SU-DHL-6 (cell line): ENCODE data around the gene OSBPL9.

ENCODE experiments used
- H2AFZ ChIP-seq: fragments of 200-600 bp; sonication (generic); 2 replicates; pipeline ENCODE4 v1.6.1; 2014; ENCODE audit warnings: low read depth, mild to moderate bottlenecking, moderate library complexity, mixed read lengths, antibody characterized with exemption, low read length; ENCODE audit not compliant: severe bottlenecking
- H3F3A ChIP-seq: fragments of 200-600 bp; shearing (Covaris generic); 2 replicates; pipeline ENCODE4 v1.6.0; 2016; ENCODE audit warnings: antibody characterized with exemption, mild to moderate bottlenecking; ENCODE audit not compliant: insufficient read depth
- H3K27ac ChIP-seq: fragments of 200-600 bp; sonication (generic); 2 replicates; pipeline ENCODE4 v1.5.1; 2016; ENCODE audit warnings: low read depth, mild to moderate bottlenecking, low read length, moderate library complexity, mixed read lengths
- H3K27me3 ChIP-seq: fragments of 200-600 bp; sonication (generic), shearing (Covaris generic); 2 replicates; pipeline ENCODE4 v1.6.0; 2014; ENCODE audit warnings: mild to moderate bottlenecking, low read length
- H3K36me3 ChIP-seq: fragments of 200-600 bp; sonication (generic); 2 replicates; pipeline ENCODE4 v1.6.1; 2014; ENCODE audit warnings: mild to moderate bottlenecking, low read length, mixed read lengths
- H3K4me2 ChIP-seq: fragments of 300-600, 200-600 bp; shearing (Covaris generic), sonication (generic); 2 replicates; pipeline ENCODE4 v1.6.0; 2014; ENCODE audit warnings: low read length, low read depth, mild to moderate bottlenecking; ENCODE audit not compliant: poor library complexity, severe bottlenecking
- H3K4me3 ChIP-seq: fragments of 200-600 bp; sonication (generic); 2 replicates; pipeline ENCODE4 v1.5.1; 2014; ENCODE audit warnings: antibody characterized with exemption, low read length, mild to moderate bottlenecking, mixed read lengths; ENCODE audit not compliant: insufficient read depth, poor library complexity, severe bottlenecking
- H3K79me2 ChIP-seq: fragments of 200-600 bp; sonication (generic); 2 replicates; pipeline ENCODE4 v1.6.1; 2014; ENCODE audit warnings: mild to moderate bottlenecking, low read length, moderate library complexity; ENCODE audit not compliant: insufficient read depth
- H3K9ac ChIP-seq: fragments of 200-600 bp; sonication (generic); 2 replicates; pipeline ENCODE4 v1.7.0; 2014; ENCODE audit warnings: mild to moderate bottlenecking, low read length
- H3K9me2 ChIP-seq: fragments of 200-600 bp; sonication (generic); replicated peaks from 2 replicates; pipeline ENCODE4 v1.6.1; 2014; ENCODE audit warnings: low read length; ENCODE audit not compliant: insufficient read depth
- H3K9me3 ChIP-seq: fragments of 200-600 bp; sonication (generic); 2 replicates; pipeline ENCODE4 v1.6.1; 2014; ENCODE audit warnings: low read length, mixed read lengths; ENCODE audit not compliant: insufficient read depth
- H4K20me1 ChIP-seq: fragments of 200-600 bp; sonication (generic); 2 replicates; pipeline ENCODE4 v1.6.1; 2014; ENCODE audit warnings: low read depth, mild to moderate bottlenecking, antibody characterized with exemption, low read length, moderate library complexity, mixed read lengths
- CTCF ChIP-seq: fragments of 200-600 bp; sonication (generic); IDR thresholded peaks from one replicate; pipeline ENCODE4 v1.5.1; 2017; ENCODE audit warnings: antibody characterized with exemption, mild to moderate bottlenecking, low read length, moderate library complexity; ENCODE audit not compliant: insufficient read depth, poor library complexity, severe bottlenecking
- EZH2phosphoT487 ChIP-seq: fragments of 200-600 bp; sonication (generic), shearing (Covaris generic); conservative IDR thresholded peaks from 2 replicates; pipeline ENCODE4 v1.6.1; 2018; ENCODE audit warnings: mild to moderate bottlenecking, antibody characterized with exemption, low read length, moderate library complexity, mixed read lengths

The OSBPL9 gene

GRCh38 chr1:51663721-51664120 is 46.8 kb downstream of the OSBPL9 start:
- H3K79me2 ChIP-seq: no peaks in the 10 kb centered on the region
- H3F3A ChIP-seq: no peaks in the 10 kb centered on the region
- H3K4me2 ChIP-seq: no peak overlapping the region
- H3K4me3 ChIP-seq: no peak overlapping the region
- no peaks in the 10 kb centered on the region for H3K36me3 ChIP-seq
- no peaks in the 10 kb centered on the region for H3K27me3 ChIP-seq
- no peak overlapping the region for H3K27ac ChIP-seq
- no peaks in the 10 kb centered on the region for H3K9me2 ChIP-seq
- TF ChIP-seq EZH2phosphoT487: no peak
- TF ChIP-seq CTCF: no peak
- H4K20me1 ChIP-seq: no peaks in the 10 kb centered on the region
- no peak overlapping the region for H2AFZ ChIP-seq
- H3K9me3 ChIP-seq: no peaks in the 10 kb centered on the region
- H3K9ac ChIP-seq: no peak overlapping the region

GRCh38 chr1:51664421-51665240 is 47.7 kb downstream of the OSBPL9 start:
- Histone ChIP-seq H3K9me2 (no peaks in the 10 kb centered on the region), H3K79me2 (no peaks in the 10 kb centered on the region), H3K36me3 (no peaks in the 10 kb centered on the region), H3K27me3 (no peaks in the 10 kb centered on the region), H3K4me3 (no peak overlapping the region), H3K27ac (no peak overlapping the region), H2AFZ (no peak overlapping the region), H4K20me1 (no peaks in the 10 kb centered on the region), H3K4me2 (no peak overlapping the region), H3K9me3 (no peaks in the 10 kb centered on the region), H3K9ac (no peak overlapping the region), H3F3A (no peaks in the 10 kb centered on the region)
- TF ChIP-seq CTCF: no peak
- TF ChIP-seq EZH2phosphoT487: no peak

GRCh38 chr1:51666478-51666877 is 49.6 kb downstream of the OSBPL9 start:
- H3F3A ChIP-seq: no peaks in the 10 kb centered on the region
- H3K9me2 ChIP-seq: no peaks in the 10 kb centered on the region
- H3K27me3 ChIP-seq: no peaks in the 10 kb centered on the region
- no peaks in the 10 kb centered on the region for H3K36me3 ChIP-seq
- no peaks in the 10 kb centered on the region for H3K79me2 ChIP-seq
- no peaks in the 10 kb centered on the region for H4K20me1 ChIP-seq
- TF ChIP-seq CTCF: no peak
- no peak for TF ChIP-seq EZH2phosphoT487
- no peaks in the 10 kb centered on the region for H3K9me3 ChIP-seq
- no peak overlapping the region for H3K27ac ChIP-seq
- H3K4me3 ChIP-seq: no peak overlapping the region
- no peak overlapping the region for H3K4me2 ChIP-seq
- no peak overlapping the region for H3K9ac ChIP-seq
- H2AFZ ChIP-seq: no peak overlapping the region
